Calu3 (cell line): ENCODE measurements around the gene HTR3D. TPM values are rescaled to one million over a fixed set of nuclear protein-coding genes. Genes with fewer than 3 reads are reported as not detected.
"Not testable (repeated sequence)": the region's sequence is repeated elsewhere in the genome, so short reads cannot be mapped to it uniquely, and the experiment has no call there.

Source experiments
- BruUV-seq: library from RNA; stranded (reverse); fragments of 400-500 nt; replicated peaks from 2 replicates; lab custom pipeline; 2021; lab: Mats Ljungman, UMichigan
- CTCF ChIA-PET: fragments of 300-600 bp; sonication (Branson Sonifier 250); formaldehyde crosslinking; loops from one replicate; lab custom pipeline; 2022; ENCODE audit warnings: antibody characterized with exemption; lab: Charles Lee
- DNase-seq: peaks from one replicate; pipeline ENCODE4 v3.0.0; 2022
- H3K27ac Mint-ChIP-seq: one replicate; pipeline ENCODE4 v1.8.0; 2022; ENCODE audit warnings: mixed read lengths; ENCODE audit not compliant: unreplicated experiment
- H3K27me3 Mint-ChIP-seq: one replicate; pipeline ENCODE4 v1.8.0; 2022; ENCODE audit warnings: mixed read lengths; ENCODE audit not compliant: unreplicated experiment
- H3K36me3 Mint-ChIP-seq: one replicate; pipeline ENCODE4 v1.8.0; 2022; ENCODE audit warnings: mild to moderate bottlenecking, moderate library complexity, mixed read lengths; ENCODE audit not compliant: insufficient read depth, unreplicated experiment
- H3K4me1 Mint-ChIP-seq: one replicate; pipeline ENCODE4 v1.8.0; 2022; ENCODE audit warnings: mild to moderate bottlenecking, low read depth, mixed read lengths; ENCODE audit not compliant: unreplicated experiment
- H3K4me3 Mint-ChIP-seq: one replicate; pipeline ENCODE4 v1.8.0; 2022; ENCODE audit warnings: mild to moderate bottlenecking, low read depth, moderate library complexity, mixed read lengths; ENCODE audit not compliant: unreplicated experiment
- H3K9me3 Mint-ChIP-seq: one replicate; pipeline ENCODE4 v1.8.0; 2022; ENCODE audit warnings: low read depth, mixed read lengths; ENCODE audit not compliant: unreplicated experiment
- intact Hi-C: fragments of 100-400 bp; cut with micrococcal nuclease; formaldehyde crosslinking; loops from one replicate; pipeline ENCODE4 v1.10.0; 2022; ENCODE audit not compliant: unreplicated experiment
- total RNA-seq: library from RNA; stranded (reverse); gene quantifications from 2 replicates; pipeline ENCODE4 v1.2.3, GENCODE V29; 2022
- TF ChIP-seq, protein P1 (sequence below): fragments of 200-600 bp; IDR thresholded peaks from one replicate; pipeline ENCODE4 v1.8.0; 2022; ENCODE audit warnings: antibody characterized with exemption; ENCODE audit not compliant: unreplicated experiment

Gene HTR3D
- total RNA-seq, 1 experiment from 2014 or later: not detected

DNA sequence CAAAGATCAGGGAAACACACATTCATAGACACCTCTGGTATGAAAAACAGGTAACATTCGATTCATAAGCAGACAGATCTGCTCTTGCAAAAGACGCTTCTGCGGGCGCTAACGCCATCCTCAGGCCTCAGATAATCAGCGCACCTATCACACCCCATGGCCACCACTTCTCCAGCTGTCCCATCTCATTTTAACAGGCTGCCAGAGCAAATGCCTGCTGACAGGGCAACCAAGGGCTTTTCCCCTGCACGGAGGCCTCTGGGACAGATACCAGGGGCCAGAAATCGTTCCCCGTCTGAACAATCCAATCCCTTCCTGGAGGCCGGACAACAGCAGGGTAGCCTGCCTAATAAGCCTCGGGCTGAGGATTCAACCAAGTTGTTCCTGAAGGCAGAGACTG is 29.1 kb upstream of the HTR3D start:
- Mint-ChIP-seq H3K27ac (no peak overlapping the region), H3K9me3 (no peaks in the 10 kb centered on the region), H3K4me1 (peaks cover 27% of the 10 kb centered on the region), H3K4me3 (no peak overlapping the region), H3K36me3 (peaks cover 11% of the 10 kb centered on the region), H3K27me3 (no peaks in the 10 kb centered on the region)
- no TSS peak for BruUV-seq
- intact Hi-C loops: no loop called here
- CTCF ChIA-PET: no interaction called here
- no peak for DNase-seq
- TF ChIP-seq, protein P1, sequence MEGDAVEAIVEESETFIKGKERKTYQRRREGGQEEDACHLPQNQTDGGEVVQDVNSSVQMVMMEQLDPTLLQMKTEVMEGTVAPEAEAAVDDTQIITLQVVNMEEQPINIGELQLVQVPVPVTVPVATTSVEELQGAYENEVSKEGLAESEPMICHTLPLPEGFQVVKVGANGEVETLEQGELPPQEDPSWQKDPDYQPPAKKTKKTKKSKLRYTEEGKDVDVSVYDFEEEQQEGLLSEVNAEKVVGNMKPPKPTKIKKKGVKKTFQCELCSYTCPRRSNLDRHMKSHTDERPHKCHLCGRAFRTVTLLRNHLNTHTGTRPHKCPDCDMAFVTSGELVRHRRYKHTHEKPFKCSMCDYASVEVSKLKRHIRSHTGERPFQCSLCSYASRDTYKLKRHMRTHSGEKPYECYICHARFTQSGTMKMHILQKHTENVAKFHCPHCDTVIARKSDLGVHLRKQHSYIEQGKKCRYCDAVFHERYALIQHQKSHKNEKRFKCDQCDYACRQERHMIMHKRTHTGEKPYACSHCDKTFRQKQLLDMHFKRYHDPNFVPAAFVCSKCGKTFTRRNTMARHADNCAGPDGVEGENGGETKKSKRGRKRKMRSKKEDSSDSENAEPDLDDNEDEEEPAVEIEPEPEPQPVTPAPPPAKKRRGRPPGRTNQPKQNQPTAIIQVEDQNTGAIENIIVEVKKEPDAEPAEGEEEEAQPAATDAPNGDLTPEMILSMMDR: no peak

DNA sequence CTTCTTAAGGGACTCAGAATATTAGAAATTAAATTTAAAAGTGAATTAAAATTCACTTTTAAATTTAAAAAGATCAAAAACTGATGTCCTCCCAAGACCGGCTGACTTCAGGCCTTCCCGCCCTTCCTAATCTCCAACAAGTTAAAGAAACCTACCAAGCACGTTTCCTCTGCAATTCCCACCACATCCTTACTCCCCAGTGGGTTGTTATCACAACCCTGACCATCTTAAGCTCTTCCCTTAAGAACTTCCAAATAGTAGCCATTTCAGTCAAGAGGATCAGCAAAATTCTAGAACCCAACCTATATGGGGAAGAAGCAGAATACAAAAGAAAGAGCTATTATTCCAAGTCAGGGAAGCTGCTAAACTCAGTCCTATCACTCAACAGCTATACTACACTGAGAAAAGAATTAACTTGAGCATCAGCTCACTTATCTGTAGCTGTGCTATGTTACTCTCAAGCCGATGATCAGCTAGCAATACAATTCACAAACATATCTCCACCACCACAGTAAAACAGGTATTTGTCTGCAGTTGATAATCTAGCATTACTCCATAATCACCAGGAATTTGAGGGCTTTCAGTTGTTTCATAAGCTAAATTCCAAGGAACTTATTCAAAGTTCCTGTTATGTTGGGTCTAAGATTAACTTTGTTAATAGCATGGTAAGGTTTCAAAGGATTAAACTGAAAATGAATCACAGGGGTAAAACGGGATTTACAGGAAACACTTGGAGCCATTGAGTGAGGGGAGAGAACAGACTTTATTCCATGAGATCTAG is 28.2 kb upstream of the HTR3D start:
- Mint-ChIP-seq H3K4me1 (peaks cover 27% of the 10 kb centered on the region), H3K27me3 (no peaks in the 10 kb centered on the region), H3K9me3 (no peaks in the 10 kb centered on the region), H3K4me3 (no peak overlapping the region), H3K36me3 (peaks cover 11% of the 10 kb centered on the region), H3K27ac (no peak overlapping the region)
- intact Hi-C loops: no loop called here
- CTCF ChIA-PET: interaction anchor here (0.6 kb wide), 3 partner anchors 26 to 522 kb away, joined by 5 to 9 read pairs (median 6); no protein-coding TSS in a partner anchor
- TF ChIP-seq, protein P1: no peak
- no peak for DNase-seq
- no TSS peak for BruUV-seq

- CTCF ChIA-PET: no interaction called here
- no TSS peak for BruUV-seq
- DNase-seq: no peak
- Mint-ChIP-seq H3K9me3 (no peaks in the 10 kb centered on the region), H3K27ac (no peak overlapping the region), H3K36me3 (peaks cover 13% of the 10 kb centered on the region), H3K4me3 (no peak overlapping the region), H3K27me3 (no peaks in the 10 kb centered on the region), H3K4me1 (peaks cover 27% of the 10 kb centered on the region)
- intact Hi-C loops: no loop called here
- TF ChIP-seq, protein P1: no peak
These were observed 27.1 kb upstream of the HTR3D start for GRCh38 chr3:184004476-184004875.

- BruUV-seq: no TSS peak
- Mint-ChIP-seq H3K27me3 (no peaks in the 10 kb centered on the region), H3K36me3 (peaks cover 16% of the 10 kb centered on the region), H3K4me3 (peak overlapping the region; percentile 47), H3K27ac (peak overlapping the region; percentile 34), H3K9me3 (no peaks in the 10 kb centered on the region), H3K4me1 (peaks cover 27% of the 10 kb centered on the region)
- CTCF ChIA-PET: interaction anchor here (0.5 to 2.4 kb wide), 22 partner anchors 8 to 769 kb away, joined by 3 to 18 read pairs (median 5); partner anchors contain the start of genes ABCC5, CLCN2, EPHB3 and PARL
- intact Hi-C loops: no loop called here
- peak; percentile 92 for DNase-seq
- TF ChIP-seq, protein P1: no peak
These were observed 25.5 kb upstream of the HTR3D start for GRCh38 chr3:184005941-184006507.

- peaks cover 19% of the 10 kb centered on the region for H3K36me3 Mint-ChIP-seq
- H3K27me3 Mint-ChIP-seq, H3K27ac Mint-ChIP-seq, H3K9me3 Mint-ChIP-seq, DNase-seq, H3K4me3 Mint-ChIP-seq, intact Hi-C loops, BruUV-seq: not testable (repeated sequence)
- CTCF ChIA-PET: interaction anchor here (0.7 to 2.4 kb wide), 4 partner anchors 9 to 699 kb away, joined by 3 to 18 read pairs (median 7); partner anchors contain the start of gene PARL
- peaks cover 27% of the 10 kb centered on the region for H3K4me1 Mint-ChIP-seq
These were observed 24.3 kb upstream of the HTR3D start for GRCh38 chr3:184007143-184007813.
